Uterus (tissue), 4 donors: ENCODE results near the gene WDR35. TPM values are rescaled to one million over a fixed set of nuclear protein-coding genes. Genes with fewer than 3 reads are reported as not detected.
"Not testable (repeated sequence)": the region's sequence is repeated elsewhere in the genome, so short reads cannot be mapped to it uniquely, and the experiment has no call there.

ENCODE experiments used
- DNase-seq, 2 donors: peaks; one replicate each; pipeline ENCODE4 v3.0.0-alpha.2; 2019 to 2020
- H3K27ac ChIP-seq, 2 donors: fragments of 200-600 bp; sonication (generic); 1 replicate in 1 of 2; 2 replicates in 1 of 2; pipeline ENCODE4 v1.5.1; 2016 to 2018
- H3K27me3 ChIP-seq, 2 donors: fragments of 200-600 bp; sonication (generic); one replicate each; pipeline ENCODE4 v1.5.1; 2018 to 2019; ENCODE audit warnings: control low read depth in 1 of 2
- H3K36me3 ChIP-seq, 2 donors: fragments of 200-600 bp; sonication (generic); one replicate each; pipeline ENCODE4 v1.5.1; 2019; ENCODE audit warnings: control low read depth in 1 of 2
- H3K4me1 ChIP-seq, 2 donors: fragments of 200-600 bp; sonication (generic); one replicate each; pipeline ENCODE4 v1.5.1; 2018 to 2019; ENCODE audit warnings: control low read depth in 1 of 2
- H3K4me3 ChIP-seq, 2 donors: fragments of 200-600 bp; sonication (generic); 1 replicate in 1 of 2; 2 replicates in 1 of 2; pipeline ENCODE4 v1.5.1; 2018 to 2019; ENCODE audit warnings: mild to moderate bottlenecking in 1 of 2
- H3K9me3 ChIP-seq, 2 donors: fragments of 200-600 bp; sonication (generic); one replicate each; pipeline ENCODE4 v1.5.1; 2019; ENCODE audit warnings: control low read depth in 1 of 2
- POLR2A ChIP-seq, 2 donors: fragments of 450-650 bp; IDR thresholded peaks; one replicate each; pipeline ENCODE4 v1.6.1; 2016; ENCODE audit warnings: antibody characterized with exemption in 2 of 2, mild to moderate bottlenecking in 1 of 2, moderate library complexity in 1 of 2
- intact Hi-C: fragments of 100-400 bp; cut with DNase I; formaldehyde crosslinking; loops from one replicate; pipeline ENCODE4 v1.15.1; 2023; ENCODE audit warnings: low total_unique reads
- total RNA-seq, 4 donors: library from RNA; depleted of rRNA in 3 of 4; stranded (reverse); fragments of >200 nt in 3 of 4; gene quantifications; one replicate each; pipeline versions ENCODE4 v1.1.0 to v1.2.4, GENCODE V29; 2014 to 2023
- TF ChIP-seq, protein P1 (sequence below), 4 experiments: fragments of 200-600 bp in 2 of 4; fragments of 450-650 bp in 2 of 4; sonication (generic) in 2 of 4; IDR thresholded peaks; one replicate each; pipeline ENCODE4 v1.5.1; 2016 to 2019; ENCODE audit warnings: antibody characterized with exemption in 4 of 4, mild to moderate bottlenecking in 2 of 4, moderate library complexity in 1 of 4
- donor health status: DM: yes; HTN: yes; CAD: no.

The WDR35 gene
- total RNA-seq, 4 donors from 2014 or later, result 7.1 to 45.0 (median 20.7) TPM

DNA sequence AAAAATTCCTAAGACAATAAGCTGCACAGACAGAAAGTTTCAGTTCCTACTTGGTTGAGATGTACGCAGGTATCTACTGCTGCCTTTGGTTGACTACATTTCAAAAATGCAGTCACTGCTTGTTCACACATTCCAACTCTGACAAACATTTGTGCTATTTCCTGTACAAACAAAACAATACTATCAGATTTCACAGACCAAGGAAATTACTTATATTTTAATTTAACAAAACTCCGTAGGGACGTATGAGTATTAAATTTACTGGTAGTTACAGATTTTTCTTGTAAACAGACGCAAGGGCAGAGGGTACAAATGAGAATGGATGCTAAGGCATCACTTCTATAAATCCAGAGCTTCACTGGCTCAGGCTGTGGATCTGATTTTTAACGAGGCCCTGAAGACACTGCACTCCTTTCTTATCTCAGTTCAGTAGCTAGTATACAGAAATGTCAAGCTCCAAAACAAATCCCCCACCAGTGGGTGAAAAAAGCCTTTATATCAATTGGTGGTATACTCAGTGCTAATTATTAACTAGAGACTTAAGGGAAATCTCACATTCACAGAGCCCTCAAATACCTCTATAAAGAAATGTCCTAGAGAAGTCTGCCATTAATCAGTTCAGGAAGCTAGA lies 56.4 kb downstream of the WDR35 start:
- Histone ChIP-seq H3K36me3 (no peaks in the 10 kb centered on the region), H3K4me3 (no peak overlapping the region), H3K4me1 (no peaks in the 10 kb centered on the region), H3K9me3 (no peaks in the 10 kb centered on the region), H3K27ac (no peak overlapping the region), H3K27me3 (no peaks in the 10 kb centered on the region)
- no peak for DNase-seq
- intact Hi-C loops, result no loop called here
- no peak for TF ChIP-seq POLR2A (IDR thresholded peaks at IDR 0.05)
- TF ChIP-seq, protein P1, sequence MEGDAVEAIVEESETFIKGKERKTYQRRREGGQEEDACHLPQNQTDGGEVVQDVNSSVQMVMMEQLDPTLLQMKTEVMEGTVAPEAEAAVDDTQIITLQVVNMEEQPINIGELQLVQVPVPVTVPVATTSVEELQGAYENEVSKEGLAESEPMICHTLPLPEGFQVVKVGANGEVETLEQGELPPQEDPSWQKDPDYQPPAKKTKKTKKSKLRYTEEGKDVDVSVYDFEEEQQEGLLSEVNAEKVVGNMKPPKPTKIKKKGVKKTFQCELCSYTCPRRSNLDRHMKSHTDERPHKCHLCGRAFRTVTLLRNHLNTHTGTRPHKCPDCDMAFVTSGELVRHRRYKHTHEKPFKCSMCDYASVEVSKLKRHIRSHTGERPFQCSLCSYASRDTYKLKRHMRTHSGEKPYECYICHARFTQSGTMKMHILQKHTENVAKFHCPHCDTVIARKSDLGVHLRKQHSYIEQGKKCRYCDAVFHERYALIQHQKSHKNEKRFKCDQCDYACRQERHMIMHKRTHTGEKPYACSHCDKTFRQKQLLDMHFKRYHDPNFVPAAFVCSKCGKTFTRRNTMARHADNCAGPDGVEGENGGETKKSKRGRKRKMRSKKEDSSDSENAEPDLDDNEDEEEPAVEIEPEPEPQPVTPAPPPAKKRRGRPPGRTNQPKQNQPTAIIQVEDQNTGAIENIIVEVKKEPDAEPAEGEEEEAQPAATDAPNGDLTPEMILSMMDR (IDR thresholded peaks at IDR 0.05), result no peak

DNA sequence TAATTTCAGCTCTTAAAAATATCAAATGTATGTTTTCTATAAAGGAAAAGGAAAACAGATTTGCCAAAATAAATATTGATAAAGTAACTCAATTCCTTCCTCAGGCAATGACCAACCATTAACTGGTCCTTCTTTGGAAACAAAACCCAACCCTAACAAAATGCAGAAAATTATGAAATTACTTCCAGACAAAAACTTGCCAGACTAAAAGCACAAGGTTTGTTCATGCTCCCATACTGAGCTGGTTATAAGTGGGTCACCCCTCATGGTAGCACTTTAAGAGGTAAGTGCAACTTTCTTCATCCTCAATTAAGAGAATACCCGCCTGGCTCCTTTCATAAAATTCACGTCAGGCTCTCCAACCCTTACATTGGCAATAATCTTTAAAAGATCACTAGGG lies 57.0 kb downstream of the WDR35 start:
- H3K27ac ChIP-seq, result no peak overlapping the region
- no peak overlapping the region for H3K4me3 ChIP-seq
- H3K9me3 ChIP-seq, result peaks cover 0 to 4% of the 10 kb centered on the region in 2 donors
- no peak for DNase-seq
- H3K4me1 ChIP-seq, result no peaks in the 10 kb centered on the region
- TF ChIP-seq, protein P1 (IDR thresholded peaks at IDR 0.05), result no peak
- no peak for TF ChIP-seq POLR2A (IDR thresholded peaks at IDR 0.05)
- no peaks in the 10 kb centered on the region for H3K27me3 ChIP-seq
- intact Hi-C loops, result no loop called here
- H3K36me3 ChIP-seq, result no peaks in the 10 kb centered on the region

DNA sequence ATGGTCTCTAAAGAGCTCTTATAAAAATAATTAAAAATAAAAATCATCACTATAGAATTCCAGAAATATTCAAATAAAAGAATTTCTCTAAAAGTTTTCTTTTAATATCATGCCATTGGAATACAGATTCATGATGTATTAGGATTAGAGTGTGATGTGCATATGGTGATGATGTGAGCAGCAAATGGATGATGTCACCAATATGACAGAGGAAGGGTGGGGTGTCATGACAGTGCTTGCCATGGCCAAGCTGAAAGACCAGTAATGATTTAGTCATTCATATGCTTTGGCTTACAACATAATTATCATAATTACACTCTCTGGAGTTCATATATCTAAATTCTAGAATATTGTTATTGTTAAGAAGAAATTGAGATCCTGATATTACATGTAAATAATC lies 60.7 kb downstream of the WDR35 start:
- Histone ChIP-seq H3K27ac (no peak overlapping the region), H3K9me3 (peaks cover 0 to 7% of the 10 kb centered on the region in 2 donors), H3K36me3 (no peaks in the 10 kb centered on the region), H3K4me3 (no peak overlapping the region), H3K27me3 (no peaks in the 10 kb centered on the region), H3K4me1 (no peaks in the 10 kb centered on the region)
- DNase-seq, result no peak
- intact Hi-C loops, result no loop called here
- TF ChIP-seq, protein P1 (IDR thresholded peaks at IDR 0.05), result no peak
- TF ChIP-seq POLR2A (IDR thresholded peaks at IDR 0.05), result no peak

DNA sequence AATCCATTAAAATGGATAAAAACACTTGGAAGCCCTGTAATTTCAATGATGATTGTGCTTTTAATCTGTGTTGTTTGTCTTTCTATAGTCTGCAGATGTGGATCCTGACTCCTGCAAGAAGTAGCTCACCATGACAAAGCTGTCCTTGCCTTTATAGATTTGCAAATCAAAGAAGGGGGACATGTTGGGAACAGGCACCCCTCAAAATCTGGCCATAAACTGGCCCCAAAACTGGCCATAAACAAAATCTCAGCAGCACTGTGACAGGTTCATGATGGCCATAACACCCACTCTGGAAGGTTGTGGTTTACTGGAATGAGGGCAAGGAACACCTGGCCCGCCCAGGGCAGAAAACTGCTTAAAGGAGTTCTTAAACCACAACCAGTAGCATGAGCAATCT lies 62.1 kb downstream of the WDR35 start:
- H3K4me3 ChIP-seq, H3K4me1 ChIP-seq, H3K27ac ChIP-seq, H3K27me3 ChIP-seq, H3K9me3 ChIP-seq, intact Hi-C loops, H3K36me3 ChIP-seq, DNase-seq: not testable (repeated sequence)

DNA sequence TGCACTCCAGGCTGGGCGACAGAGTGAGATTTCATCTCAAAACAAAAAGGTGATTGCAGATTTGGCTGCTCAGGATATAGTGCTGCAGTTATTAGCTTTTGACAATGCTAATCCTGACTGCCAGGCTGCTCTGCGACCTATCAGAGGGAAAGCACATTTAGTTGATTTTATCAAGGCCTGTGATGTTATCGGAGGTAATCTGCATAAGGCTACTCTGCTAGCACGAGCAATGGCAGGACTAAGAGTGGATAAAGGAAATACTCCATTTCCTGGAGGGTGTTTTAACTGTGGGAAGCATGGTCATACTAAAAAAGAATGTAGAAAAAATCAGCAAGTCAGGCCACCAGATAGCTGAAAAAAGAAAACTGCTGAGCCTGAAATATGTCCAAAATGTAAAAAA lies 65.4 kb downstream of the WDR35 start:
- H3K4me3 ChIP-seq, H3K36me3 ChIP-seq, H3K27ac ChIP-seq, H3K9me3 ChIP-seq, intact Hi-C loops, H3K27me3 ChIP-seq, DNase-seq, H3K4me1 ChIP-seq: not testable (repeated sequence)

DNA sequence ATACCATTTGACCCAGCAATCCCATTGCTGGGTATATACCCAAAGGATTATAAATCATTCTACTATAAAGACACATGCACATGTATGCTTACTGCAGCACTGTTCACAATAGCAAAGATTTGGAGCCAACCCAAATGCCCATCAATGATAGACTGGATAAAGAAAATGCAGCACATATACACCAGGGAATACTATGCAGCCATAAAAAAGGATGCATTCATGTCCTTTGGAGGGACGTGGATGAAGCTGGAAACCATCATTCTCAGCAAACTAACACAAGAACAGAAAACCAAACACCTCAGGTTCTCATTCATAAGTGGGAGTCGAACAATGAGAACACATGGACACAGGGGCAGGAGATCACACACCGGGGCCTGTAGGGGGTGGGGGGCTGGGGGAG lies 67.7 kb downstream of the WDR35 start:
- H3K27ac ChIP-seq, DNase-seq, H3K9me3 ChIP-seq, H3K36me3 ChIP-seq, H3K27me3 ChIP-seq, intact Hi-C loops, H3K4me1 ChIP-seq, H3K4me3 ChIP-seq: not testable (repeated sequence)

DNA sequence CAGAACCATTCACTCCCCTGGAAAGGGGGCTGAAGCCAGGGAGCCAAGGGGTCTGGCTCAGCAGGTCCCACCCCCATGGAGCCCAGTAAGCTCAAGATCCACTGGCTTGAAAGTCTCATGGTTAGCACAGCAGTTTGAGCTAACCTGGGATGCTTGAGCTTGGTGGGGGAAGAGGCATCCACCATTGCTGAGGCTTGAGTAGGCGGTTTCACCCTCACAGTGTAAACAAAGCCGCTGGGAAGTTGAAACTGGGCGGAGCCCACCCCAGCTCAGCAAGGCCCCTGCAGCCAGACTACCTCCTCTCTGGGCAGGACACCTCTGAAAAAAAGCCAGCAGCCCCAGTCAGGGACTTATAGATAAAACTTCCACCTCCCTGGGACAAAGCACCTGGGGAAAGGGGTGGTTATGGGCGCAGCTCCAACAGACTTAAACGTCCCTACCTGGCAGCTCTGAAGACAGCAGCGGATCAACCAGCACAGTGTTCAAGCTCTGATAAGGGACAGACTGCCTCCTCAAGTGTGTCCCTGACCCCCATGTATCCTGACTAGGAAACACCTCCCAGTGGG lies 73.4 kb downstream of the WDR35 start:
- no peaks in the 10 kb centered on the region for H3K9me3 ChIP-seq
- TF ChIP-seq, protein P1 (IDR thresholded peaks at IDR 0.05), result no peak
- TF ChIP-seq POLR2A (IDR thresholded peaks at IDR 0.05), result no peak

More for the DNA sequence above, 73.4 kb downstream of the WDR35 start:
- H3K27ac ChIP-seq, result no peak overlapping the region
- H3K4me1 ChIP-seq, result no peaks in the 10 kb centered on the region
- H3K36me3 ChIP-seq, result no peaks in the 10 kb centered on the region
- DNase-seq, result no peak
- intact Hi-C loops, result no loop called here
- no peaks in the 10 kb centered on the region for H3K27me3 ChIP-seq
- no peak overlapping the region for H3K4me3 ChIP-seq
